Measurements from ENCODE around the gene TNIK. TPM values are rescaled to one million over a fixed set of nuclear protein-coding genes. Genes with fewer than 3 reads are reported as not detected.

The TNIK gene
- polyA plus RNA-seq, 3 donors from 2014 or later = 4.7 to 28.9 (median 13.7) TPM

- H3K4me3 Mint-ChIP-seq = no peak overlapping the region
- no peaks in the 10 kb centered on the region for H3K9me3 Mint-ChIP-seq
- H3K36me3 Mint-ChIP-seq = peaks cover 12 to 56% (median 24%) of the 10 kb centered on the region in 3 donors
- DNase-seq = no peak
- no peaks in the 10 kb centered on the region for H3K27me3 Mint-ChIP-seq (ENCODE audit: low read depth in 3 of 3)
- H3K4me1 Mint-ChIP-seq = peaks cover 4 to 23% of the 10 kb centered on the region in 2 donors
- peak overlapping the region in 1 of 6 donors; percentile 35 for H3K27ac Mint-ChIP-seq
Observed at GRCh38 chr3:171175741-171176234, 284.4 kb downstream of the TNIK start.

GRCh38 chr3:171173736-171174135 lies 286.5 kb downstream of the TNIK start:
- no peak overlapping the region for H3K27ac Mint-ChIP-seq
- H3K27me3 Mint-ChIP-seq (ENCODE audit: low read depth in 3 of 3) = no peaks in the 10 kb centered on the region
- H3K36me3 Mint-ChIP-seq = peaks cover 12 to 55% (median 20%) of the 10 kb centered on the region in 3 donors
- no peak overlapping the region for H3K4me3 Mint-ChIP-seq
- H3K4me1 Mint-ChIP-seq = peaks cover 2 to 11% of the 10 kb centered on the region in 2 donors
- H3K9me3 Mint-ChIP-seq = no peaks in the 10 kb centered on the region
- no peak for DNase-seq

- Mint-ChIP-seq H3K4me3 (no peak overlapping the region), H3K36me3 (peaks cover 21 to 53% (median 24%) of the 10 kb centered on the region in 3 donors), H3K4me1 (peaks cover 0 to 2% of the 10 kb centered on the region in 2 donors), H3K9me3 (no peaks in the 10 kb centered on the region), H3K27ac (peak overlapping the region in 1 of 6 donors; percentile 11), H3K27me3 (ENCODE audit: low read depth in 3 of 3) (no peaks in the 10 kb centered on the region)
- no peak for DNase-seq
Observed at GRCh38 chr3:171172070-171172469, 288.1 kb downstream of the TNIK start.

GRCh38 chr3:171169866-171170265 lies 290.3 kb downstream of the TNIK start:
- Mint-ChIP-seq H3K9me3 (no peaks in the 10 kb centered on the region), H3K4me1 (peaks cover 4 to 11% of the 10 kb centered on the region in 2 donors), H3K36me3 (peaks cover 30 to 52% (median 32%) of the 10 kb centered on the region in 3 donors), H3K27ac (no peak overlapping the region), H3K4me3 (no peak overlapping the region), H3K27me3 (ENCODE audit: low read depth in 3 of 3) (no peaks in the 10 kb centered on the region)
- DNase-seq = no peak

- Mint-ChIP-seq H3K27ac (no peak overlapping the region), H3K4me3 (no peak overlapping the region), H3K36me3 (peaks cover 28 to 52% (median 29%) of the 10 kb centered on the region in 3 donors), H3K9me3 (no peaks in the 10 kb centered on the region), H3K4me1 (peaks cover 4 to 11% of the 10 kb centered on the region in 2 donors), H3K27me3 (ENCODE audit: low read depth in 3 of 3) (no peaks in the 10 kb centered on the region)
- DNase-seq = no peak
Observed at GRCh38 chr3:171169443-171169842, 290.8 kb downstream of the TNIK start.

DNA sequence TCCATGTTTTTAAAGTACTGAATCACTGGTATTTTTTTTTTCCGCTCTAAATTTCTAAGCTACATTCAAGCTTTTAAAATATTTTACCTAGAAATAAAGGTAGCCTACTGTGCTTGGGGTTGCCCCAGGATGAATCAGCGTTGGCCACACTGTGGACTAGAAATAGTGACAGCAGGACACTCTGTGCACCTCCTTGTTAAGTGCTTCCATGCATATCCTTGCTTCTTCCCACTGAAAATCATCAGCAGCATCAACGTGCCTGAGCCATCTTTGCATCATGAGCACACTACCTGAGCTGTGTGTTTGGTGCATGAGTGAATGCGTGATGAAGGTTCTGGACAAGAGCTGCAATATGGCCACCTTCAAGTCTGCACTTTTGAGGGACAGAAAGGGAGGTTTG lies 291.7 kb downstream of the TNIK start:
- no peaks in the 10 kb centered on the region for H3K27me3 Mint-ChIP-seq (ENCODE audit: low read depth in 3 of 3)
- peak overlapping the region in 1 of 6 donors; percentile 39 for H3K27ac Mint-ChIP-seq
- H3K4me3 Mint-ChIP-seq = no peak overlapping the region
- peaks cover 4 to 11% of the 10 kb centered on the region in 2 donors for H3K4me1 Mint-ChIP-seq
- no peaks in the 10 kb centered on the region for H3K9me3 Mint-ChIP-seq
- peaks cover 36 to 59% (median 38%) of the 10 kb centered on the region in 3 donors for H3K36me3 Mint-ChIP-seq
- no peak for DNase-seq

DNA sequence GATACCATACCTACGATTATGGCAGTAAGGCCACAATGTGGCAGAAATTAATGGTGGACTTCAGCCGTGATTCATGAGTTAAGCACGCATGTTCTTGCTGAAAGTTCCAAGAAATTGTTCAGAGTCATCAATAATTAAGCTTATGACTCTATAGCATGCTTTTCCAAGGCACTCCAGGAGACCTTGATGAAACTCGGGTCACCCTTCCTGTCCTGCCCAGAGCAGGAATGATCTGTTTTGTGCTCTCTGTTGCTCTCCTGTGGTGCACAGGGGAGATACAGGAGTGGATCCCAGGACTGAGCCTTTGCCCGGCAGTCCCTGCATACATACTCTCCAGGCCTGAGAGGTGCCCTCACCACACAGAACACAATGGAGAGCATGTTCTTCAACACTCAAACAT lies 292.1 kb downstream of the TNIK start:
- H3K27ac Mint-ChIP-seq = peak overlapping the region in 1 of 6 donors; percentile 15
- peaks cover 38 to 61% (median 40%) of the 10 kb centered on the region in 3 donors for H3K36me3 Mint-ChIP-seq
- H3K4me3 Mint-ChIP-seq = no peak overlapping the region
- peaks cover 4 to 11% of the 10 kb centered on the region in 2 donors for H3K4me1 Mint-ChIP-seq
- no peaks in the 10 kb centered on the region for H3K9me3 Mint-ChIP-seq
- DNase-seq = no peak
- H3K27me3 Mint-ChIP-seq (ENCODE audit: low read depth in 3 of 3) = no peaks in the 10 kb centered on the region

DNA sequence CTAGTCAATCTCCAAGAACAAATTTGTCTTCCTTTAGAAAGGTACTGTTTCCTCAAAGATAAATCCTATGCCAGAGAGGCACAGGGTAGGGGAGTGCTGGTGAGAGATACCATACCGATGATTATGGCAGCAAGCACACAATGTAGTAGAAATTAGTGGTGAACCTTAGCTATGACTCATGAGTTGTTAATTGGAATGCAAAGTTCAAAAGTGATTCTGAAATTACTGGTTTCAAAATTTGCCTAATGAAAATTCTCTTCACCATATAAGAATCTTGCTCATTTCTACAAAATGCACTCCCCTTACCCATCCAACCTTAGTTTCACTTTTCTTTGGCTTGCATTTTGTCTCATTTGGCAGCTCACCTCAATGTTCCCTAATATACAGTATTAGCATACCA lies 294.2 kb downstream of the TNIK start:
- peaks cover 4 to 11% of the 10 kb centered on the region in 2 donors for H3K4me1 Mint-ChIP-seq
- no peak for DNase-seq
- no peaks in the 10 kb centered on the region for H3K9me3 Mint-ChIP-seq
- H3K27me3 Mint-ChIP-seq (ENCODE audit: low read depth in 3 of 3) = peaks cover 0 to 2% (median 0%) of the 10 kb centered on the region in 3 donors
- peaks cover 44 to 55% (median 50%) of the 10 kb centered on the region in 3 donors for H3K36me3 Mint-ChIP-seq
- peak overlapping the region in 5 of 6 donors; percentile 45 to 82 (median 70) for H3K27ac Mint-ChIP-seq
- no peak overlapping the region for H3K4me3 Mint-ChIP-seq

DNA sequence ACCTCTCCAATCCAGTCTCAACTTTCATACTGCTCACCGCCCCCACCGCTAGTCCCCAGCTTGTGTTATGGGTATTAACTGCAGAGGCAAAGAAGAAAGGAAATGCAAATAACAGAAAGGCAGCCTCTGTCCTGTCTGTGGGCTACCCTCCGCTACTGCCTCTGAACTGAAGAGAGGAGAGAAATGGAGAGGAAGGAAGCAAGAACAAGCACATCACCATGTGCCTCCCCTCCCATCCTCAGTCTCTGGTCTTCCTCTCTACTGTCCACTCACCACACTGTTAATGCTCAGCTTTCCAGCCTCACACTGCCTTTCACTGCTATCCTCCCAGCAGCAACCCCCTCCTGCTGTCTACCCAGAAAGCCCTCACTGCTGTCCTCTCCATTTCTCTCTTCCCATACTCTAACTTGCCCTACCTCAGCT lies 294.7 kb downstream of the TNIK start:
- DNase-seq = no peak
- Mint-ChIP-seq H3K9me3 (no peaks in the 10 kb centered on the region), H3K4me1 (peaks cover 4 to 11% of the 10 kb centered on the region in 2 donors), H3K27me3 (ENCODE audit: low read depth in 3 of 3) (peaks cover 0 to 2% (median 0%) of the 10 kb centered on the region in 3 donors), H3K36me3 (peaks cover 44 to 56% (median 51%) of the 10 kb centered on the region in 3 donors), H3K4me3 (no peak overlapping the region), H3K27ac (peak overlapping the region in 5 of 6 donors; percentile 32 to 82 (median 70))

- Mint-ChIP-seq H3K36me3 (peaks cover 48 to 70% (median 65%) of the 10 kb centered on the region in 3 donors), H3K4me1 (peaks cover 4 to 11% of the 10 kb centered on the region in 2 donors), H3K27ac (peak overlapping the region in 1 of 6 donors; percentile 23), H3K9me3 (no peaks in the 10 kb centered on the region), H3K4me3 (no peak overlapping the region), H3K27me3 (ENCODE audit: low read depth in 3 of 3) (peaks cover 0 to 2% (median 0%) of the 10 kb centered on the region in 3 donors)
- DNase-seq = no peak
Observed at GRCh38 chr3:171164067-171164465, 296.1 kb downstream of the TNIK start.

- Mint-ChIP-seq H3K4me1 (peaks cover 4 to 11% of the 10 kb centered on the region in 2 donors), H3K9me3 (no peaks in the 10 kb centered on the region), H3K36me3 (peaks cover 54 to 72% (median 71%) of the 10 kb centered on the region in 3 donors), H3K4me3 (no peak overlapping the region), H3K27ac (peak overlapping the region in 3 of 6 donors; percentile 15 to 53 (median 26)), H3K27me3 (ENCODE audit: low read depth in 3 of 3) (peaks cover 0 to 2% (median 0%) of the 10 kb centered on the region in 3 donors)
- DNase-seq = peak; percentile 20 to 39 (median 29)
Observed at GRCh38 chr3:171163101-171164066, 296.8 kb downstream of the TNIK start.

DNA sequence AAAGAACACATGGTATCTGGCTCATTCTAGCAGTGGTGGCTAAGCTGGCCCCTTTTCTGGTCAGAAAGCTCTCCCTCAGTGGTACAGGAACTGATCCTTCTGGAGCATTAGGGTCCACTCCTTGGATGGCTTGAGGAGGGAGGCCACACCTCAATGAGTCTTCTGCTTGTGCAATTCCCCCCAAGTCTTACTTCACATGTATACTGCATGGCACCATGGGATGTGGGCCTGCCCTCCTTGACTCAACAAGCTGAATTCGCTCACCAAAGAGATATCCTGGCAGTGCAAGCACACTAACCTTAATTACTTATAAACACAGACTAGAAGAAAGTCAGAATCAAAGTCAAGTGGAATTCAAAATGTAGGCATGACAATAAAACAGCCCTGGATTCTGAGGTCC lies 299.9 kb downstream of the TNIK start:
- no peaks in the 10 kb centered on the region for H3K9me3 Mint-ChIP-seq
- DNase-seq = no peak
- peak overlapping the region in 1 of 6 donors; percentile 57 for H3K27ac Mint-ChIP-seq
- peaks cover 2 to 14% of the 10 kb centered on the region in 2 donors for H3K4me1 Mint-ChIP-seq
- H3K36me3 Mint-ChIP-seq = peaks cover 45 to 60% (median 58%) of the 10 kb centered on the region in 3 donors
- peaks cover 0 to 3% (median 2%) of the 10 kb centered on the region in 3 donors for H3K27me3 Mint-ChIP-seq (ENCODE audit: low read depth in 3 of 3)
- no peak overlapping the region for H3K4me3 Mint-ChIP-seq

GRCh38 chr3:171159822-171160157 lies 300.4 kb downstream of the TNIK start:
- DNase-seq = no peak
- Mint-ChIP-seq H3K27me3 (ENCODE audit: low read depth in 3 of 3) (peaks cover 0 to 3% (median 2%) of the 10 kb centered on the region in 3 donors), H3K27ac (peak overlapping the region in 1 of 6 donors; percentile 45), H3K4me1 (peaks cover 2 to 14% of the 10 kb centered on the region in 2 donors), H3K4me3 (no peak overlapping the region), H3K36me3 (peaks cover 44 to 64% (median 62%) of the 10 kb centered on the region in 3 donors), H3K9me3 (no peaks in the 10 kb centered on the region)
